ENCODE data around the gene CSNK2A3. TPM values are rescaled to one million over a fixed set of nuclear protein-coding genes. Genes with fewer than 3 reads are reported as not detected.

CSNK2A3 gene
- total RNA-seq, 1 donor from 2014 or later: 1.2 TPM

GRCh38 chr11:11313902-11314692 lies 39.0 kb downstream of the CSNK2A3 start:
- TF ChIP-seq POLR2AphosphoS5 (IDR thresholded peaks at IDR 0.05; ENCODE audit: insufficient read depth in 1 of 2, low read depth in 1 of 2) (no peak), CTCF (IDR thresholded peaks at IDR 0.05) (no peak), POLR2A (IDR thresholded peaks at IDR 0.05) (no peak)
- Histone ChIP-seq H3K4me3 (no peak overlapping the region), H3K4me1 (peaks cover 7% of the 10 kb centered on the region), H3K27me3 (no peaks in the 10 kb centered on the region), H3K36me3 (no peaks in the 10 kb centered on the region), H3K9me3 (no peaks in the 10 kb centered on the region), H3K27ac (no peak overlapping the region)
- intact Hi-C loops (cut with DNase I): no loop called here
- no peak for DNase-seq (ENCODE audit: extremely low spot score in 2 of 2)

- Histone ChIP-seq H3K27ac (no peak overlapping the region), H3K36me3 (no peaks in the 10 kb centered on the region), H3K9me3 (no peaks in the 10 kb centered on the region), H3K4me1 (peaks cover 7% of the 10 kb centered on the region), H3K4me3 (no peak overlapping the region), H3K27me3 (no peaks in the 10 kb centered on the region)
- intact Hi-C loops (cut with DNase I): no loop called here
- TF ChIP-seq POLR2AphosphoS5 (IDR thresholded peaks at IDR 0.05; ENCODE audit: insufficient read depth in 1 of 2, low read depth in 1 of 2) (no peak), CTCF (IDR thresholded peaks at IDR 0.05) (no peak), POLR2A (IDR thresholded peaks at IDR 0.05) (no peak)
- no peak for DNase-seq (ENCODE audit: extremely low spot score in 2 of 2)
Measured at GRCh38 chr11:11313426-11313825, 39.6 kb downstream of the CSNK2A3 start.

GRCh38 chr11:11312738-11313137 lies 40.3 kb downstream of the CSNK2A3 start:
- no peak for TF ChIP-seq POLR2A (IDR thresholded peaks at IDR 0.05)
- TF ChIP-seq POLR2AphosphoS5 (IDR thresholded peaks at IDR 0.05; ENCODE audit: insufficient read depth in 1 of 2, low read depth in 1 of 2): no peak
- TF ChIP-seq CTCF (IDR thresholded peaks at IDR 0.05): no peak
- Histone ChIP-seq H3K4me1 (peaks cover 7% of the 10 kb centered on the region), H3K9me3 (no peaks in the 10 kb centered on the region), H3K4me3 (no peak overlapping the region), H3K27ac (no peak overlapping the region), H3K27me3 (no peaks in the 10 kb centered on the region), H3K36me3 (no peaks in the 10 kb centered on the region)
- DNase-seq (ENCODE audit: extremely low spot score in 2 of 2): no peak
- intact Hi-C loops (cut with DNase I): no loop called here

GRCh38 chr11:11311169-11311568 lies 41.9 kb downstream of the CSNK2A3 start:
- TF ChIP-seq POLR2A (IDR thresholded peaks at IDR 0.05): no peak
- no peak for TF ChIP-seq CTCF (IDR thresholded peaks at IDR 0.05)
- no peak for TF ChIP-seq POLR2AphosphoS5 (IDR thresholded peaks at IDR 0.05; ENCODE audit: insufficient read depth in 1 of 2, low read depth in 1 of 2)
- Histone ChIP-seq H3K9me3 (no peaks in the 10 kb centered on the region), H3K27me3 (no peaks in the 10 kb centered on the region), H3K27ac (no peak overlapping the region), H3K36me3 (no peaks in the 10 kb centered on the region), H3K4me3 (no peak overlapping the region), H3K4me1 (peaks cover 7% of the 10 kb centered on the region)
- intact Hi-C loops (cut with DNase I): no loop called here
- DNase-seq (ENCODE audit: extremely low spot score in 2 of 2): no peak

- Histone ChIP-seq H3K4me1 (peaks cover 7% of the 10 kb centered on the region), H3K27me3 (no peaks in the 10 kb centered on the region), H3K4me3 (no peak overlapping the region), H3K27ac (no peak overlapping the region), H3K36me3 (no peaks in the 10 kb centered on the region), H3K9me3 (no peaks in the 10 kb centered on the region)
- no peak for DNase-seq (ENCODE audit: extremely low spot score in 2 of 2)
- TF ChIP-seq POLR2AphosphoS5 (IDR thresholded peaks at IDR 0.05; ENCODE audit: insufficient read depth in 1 of 2, low read depth in 1 of 2): no peak
- no peak for TF ChIP-seq CTCF (IDR thresholded peaks at IDR 0.05)
- no peak for TF ChIP-seq POLR2A (IDR thresholded peaks at IDR 0.05)
- intact Hi-C loops (cut with DNase I): no loop called here
Measured at GRCh38 chr11:11309906-11310305, 43.1 kb downstream of the CSNK2A3 start.
